PFSK-1 (cell line): ENCODE measurements around the gene CAD.

Source experiments
- POLR2AphosphoS5 ChIP-seq: IDR thresholded peaks from 2 replicates; pipeline ENCODE4 v1.6.1; 2012; ENCODE audit warnings: low read depth, mild to moderate bottlenecking, control low read depth, low read length, moderate library complexity
- REST ChIP-seq, 2 experiments: IDR thresholded peaks; 2 replicates each; pipeline versions ENCODE4 v1.6.1 to v1.8.0; 2011 to 2012; ENCODE audit warnings: low read depth in 2 of 2, low read length in 2 of 2, control low read depth in 1 of 2, inconsistent platforms in 1 of 2, mild to moderate bottlenecking in 1 of 2, moderate library complexity in 1 of 2; ENCODE audit not compliant: insufficient read depth in 1 of 2
- TAF1 ChIP-seq: IDR thresholded peaks from 2 replicates; pipeline ENCODE4 v1.6.1; 2012; ENCODE audit warnings: low read length, control low read depth, borderline replicate concordance; ENCODE audit not compliant: insufficient read depth

- no peak for TF ChIP-seq TAF1
- no peak for TF ChIP-seq POLR2AphosphoS5
- no peak for TF ChIP-seq REST (IDR thresholded peaks at IDR 0.05; ENCODE audit: insufficient read depth in 1 of 2, low read depth in 2 of 2, low read length in 2 of 2)
Measured at GRCh38 chr2:27255660-27256059, 38.5 kb downstream of the CAD start.
